NCI-H748 (cell line): ENCODE data around the gene RASA3.
"Not testable (repeated sequence)": the region's sequence is repeated elsewhere in the genome, so short reads cannot be mapped to it uniquely, and the experiment has no call there.

Experiments used
- DNase-seq: peaks from one replicate; lab custom pipeline; 2025; ENCODE audit not compliant: unreplicated experiment; lab: John Stamatoyannopoulos, UW

The RASA3 gene

GRCh38 chr13:114103289-114103621 is 29.2 kb downstream of the RASA3 start:
- not testable (repeated sequence) for DNase-seq

- no peak for DNase-seq
Measured at GRCh38 chr13:114102521-114103288, 29.7 kb downstream of the RASA3 start.

- DNase-seq = no peak
Measured at GRCh38 chr13:114102131-114102520, 30.3 kb downstream of the RASA3 start.

GRCh38 chr13:114101358-114102130 is 30.9 kb downstream of the RASA3 start:
- no peak for DNase-seq

- DNase-seq = no peak
Measured at GRCh38 chr13:114100446-114101357, 31.7 kb downstream of the RASA3 start.

- peak; percentile 27 for DNase-seq
Measured at GRCh38 chr13:114099918-114100445, 32.4 kb downstream of the RASA3 start.

- DNase-seq = peak; percentile 16
Measured at GRCh38 chr13:114099191-114099590, 33.2 kb downstream of the RASA3 start.

GRCh38 chr13:114098689-114099056 is 33.8 kb downstream of the RASA3 start:
- not testable (repeated sequence) for DNase-seq

- DNase-seq = no peak
Measured at GRCh38 chr13:114097893-114098688, 34.3 kb downstream of the RASA3 start.

GRCh38 chr13:114097212-114097892 is 35.1 kb downstream of the RASA3 start:
- DNase-seq = no peak

- no peak for DNase-seq
Measured at GRCh38 chr13:114096811-114097211, 35.6 kb downstream of the RASA3 start.

GRCh38 chr13:114096031-114096485 is 36.4 kb downstream of the RASA3 start:
- no peak for DNase-seq

- DNase-seq = no peak
Measured at GRCh38 chr13:114095486-114095885, 36.9 kb downstream of the RASA3 start.

- DNase-seq = no peak
Measured at GRCh38 chr13:114093118-114093517, 39.3 kb downstream of the RASA3 start.

GRCh38 chr13:114092468-114092867 is 40.0 kb downstream of the RASA3 start:
- DNase-seq = no peak

GRCh38 chr13:114090476-114090875 is 41.9 kb downstream of the RASA3 start:
- no peak for DNase-seq

- peak; percentile 85 for DNase-seq
Measured at GRCh38 chr13:114089751-114090400, 42.5 kb downstream of the RASA3 start.

- DNase-seq = no peak
Measured at GRCh38 chr13:114089341-114089740, 43.1 kb downstream of the RASA3 start.

- no peak for DNase-seq
Measured at GRCh38 chr13:114088863-114089262, 43.6 kb downstream of the RASA3 start.
